GM18867 (cell line): ENCODE results near the gene TBCCD1.

Experiments
- ATAC-seq: cut with Tn5 transposase; IDR thresholded peaks from one replicate; pipeline ENCODE4 v1.9.1; 2021; ENCODE audit warnings: mild to moderate bottlenecking, moderate library complexity; ENCODE audit not compliant: unreplicated experiment

TBCCD1 gene

DNA sequence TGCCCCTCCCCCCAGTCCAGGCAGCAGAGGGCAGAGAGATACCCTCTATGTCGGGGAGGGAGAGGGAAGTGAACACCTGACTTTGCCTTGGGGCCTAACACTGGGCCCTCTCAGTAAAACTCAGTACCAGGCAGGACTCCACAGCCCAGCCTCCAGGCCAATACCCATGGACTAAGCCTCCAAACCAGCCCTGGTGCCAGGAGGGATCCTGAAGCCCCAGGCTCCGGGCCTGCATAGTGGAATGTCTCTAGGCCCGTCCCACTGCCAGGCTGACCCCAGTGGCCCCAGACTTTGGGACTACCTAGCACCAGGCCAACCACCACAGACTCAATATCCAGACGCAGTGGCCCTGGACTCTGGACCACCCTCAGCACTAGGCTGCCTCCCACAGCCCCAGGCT lies 69.5 kb downstream of the TBCCD1 start:
- no peak for ATAC-seq

DNA sequence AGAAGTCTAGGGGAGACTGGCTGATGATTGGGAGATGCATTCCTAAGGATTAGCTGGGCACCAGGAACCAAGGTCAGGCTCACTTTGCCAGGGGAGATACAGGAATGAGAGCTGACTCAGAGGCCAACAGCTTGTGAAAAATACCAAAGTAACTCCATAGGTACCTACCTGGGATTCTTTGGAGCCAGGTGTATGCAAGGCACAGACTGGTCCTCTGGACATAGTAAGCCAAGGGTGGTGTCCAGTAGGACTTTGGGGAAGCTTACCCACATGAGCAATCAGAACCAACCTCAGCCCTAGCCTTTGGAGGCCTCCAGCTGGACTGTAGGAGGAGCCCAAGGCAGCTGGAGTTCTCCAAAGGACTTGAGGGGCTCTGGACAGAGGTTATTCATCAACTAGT lies 70.5 kb downstream of the TBCCD1 start:
- no peak for ATAC-seq
